ENCODE measurements around the gene VSTM2B.

VSTM2B gene

DNA sequence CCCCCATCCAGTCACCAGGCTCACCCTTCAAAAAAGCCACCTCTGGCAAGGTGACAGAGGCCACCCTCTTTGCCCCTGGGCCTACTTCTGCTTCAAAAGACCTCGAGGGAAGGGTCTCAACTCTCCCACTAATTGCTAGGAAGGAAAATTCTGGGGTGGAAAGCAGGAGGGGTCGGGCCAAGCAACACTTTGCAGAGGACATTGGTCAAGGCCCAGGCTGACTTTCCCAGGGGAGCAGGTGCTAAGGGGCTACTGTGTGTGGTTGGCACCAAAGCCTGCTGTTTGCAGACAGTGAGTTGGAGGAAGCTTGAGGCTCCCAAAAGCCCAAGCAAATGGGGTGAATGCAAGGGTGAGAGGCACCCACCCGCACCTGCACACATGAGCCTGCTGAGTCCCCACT, 28.6 kb upstream of the VSTM2B start:
- no peak for DNase-seq (ENCODE audit: low spot score)

DNA sequence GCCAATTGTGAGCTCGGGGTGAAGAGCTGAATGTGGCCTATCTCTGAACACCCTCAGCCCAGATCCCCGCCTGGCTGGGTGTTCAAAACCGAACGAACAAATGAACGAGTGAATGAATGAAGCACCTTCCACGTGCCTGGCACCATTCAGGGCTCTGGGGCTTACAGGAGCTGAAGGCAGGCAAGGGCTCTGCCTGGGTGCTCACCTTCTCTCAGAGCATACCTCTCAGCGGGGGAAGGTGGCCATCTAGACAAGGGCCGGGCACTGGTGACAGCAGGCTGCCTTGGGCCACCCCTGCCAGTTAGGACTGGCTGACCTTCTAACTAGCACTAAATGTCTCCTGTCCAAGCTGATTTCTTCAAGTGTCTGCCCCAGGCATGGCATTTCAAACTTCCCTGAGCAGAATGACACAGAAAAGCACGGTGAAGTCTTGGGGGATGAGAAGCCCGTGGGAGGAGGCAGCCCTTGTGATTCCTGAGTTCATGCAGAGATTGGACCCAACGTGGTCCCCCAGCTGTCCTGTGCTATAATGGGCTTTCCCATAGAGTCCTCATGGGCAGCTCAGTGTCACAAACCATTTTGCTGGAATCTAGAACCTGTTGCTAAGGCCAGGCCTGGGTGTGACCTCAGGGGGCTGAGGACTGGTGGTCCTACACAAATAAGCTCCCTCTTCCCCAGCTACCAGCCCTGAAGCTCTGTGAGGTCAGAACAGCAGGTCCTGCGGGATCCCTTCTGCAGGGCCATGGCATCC, 27.9 kb upstream of the VSTM2B start:
- DNase-seq (ENCODE audit: low spot score) = no peak

DNA sequence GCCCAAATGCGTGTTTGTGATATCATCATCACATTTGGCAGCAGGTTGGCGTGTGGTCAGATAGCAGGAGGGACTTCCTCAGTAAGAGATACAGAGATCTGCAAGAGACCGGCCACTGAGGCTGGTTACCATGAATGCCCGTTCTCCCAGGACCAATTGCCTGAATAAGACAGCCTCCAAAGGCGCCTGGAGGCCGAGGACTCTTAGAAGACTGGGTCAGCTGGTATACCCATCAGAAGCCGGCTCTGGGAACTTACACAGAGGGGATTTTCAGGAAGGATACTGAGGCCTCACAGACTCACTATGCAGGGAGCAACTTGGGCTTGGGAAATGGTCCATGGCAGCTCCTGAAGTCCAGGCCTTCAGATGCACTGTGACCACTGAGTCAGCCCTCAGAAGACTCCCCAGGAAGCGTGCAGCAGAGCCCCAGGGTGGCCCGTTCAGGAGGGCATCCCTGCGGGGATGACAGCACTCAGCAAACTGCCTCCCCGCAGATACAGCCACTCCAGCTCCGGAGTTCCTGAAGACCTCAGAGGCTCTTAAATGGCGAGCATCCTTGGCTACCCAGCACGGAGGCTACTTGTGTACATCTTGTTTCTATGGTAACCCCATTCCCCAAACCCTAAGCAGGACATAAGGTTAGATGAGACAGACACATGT, 26.4 kb upstream of the VSTM2B start:
- DNase-seq (ENCODE audit: low spot score) = no peak

DNA sequence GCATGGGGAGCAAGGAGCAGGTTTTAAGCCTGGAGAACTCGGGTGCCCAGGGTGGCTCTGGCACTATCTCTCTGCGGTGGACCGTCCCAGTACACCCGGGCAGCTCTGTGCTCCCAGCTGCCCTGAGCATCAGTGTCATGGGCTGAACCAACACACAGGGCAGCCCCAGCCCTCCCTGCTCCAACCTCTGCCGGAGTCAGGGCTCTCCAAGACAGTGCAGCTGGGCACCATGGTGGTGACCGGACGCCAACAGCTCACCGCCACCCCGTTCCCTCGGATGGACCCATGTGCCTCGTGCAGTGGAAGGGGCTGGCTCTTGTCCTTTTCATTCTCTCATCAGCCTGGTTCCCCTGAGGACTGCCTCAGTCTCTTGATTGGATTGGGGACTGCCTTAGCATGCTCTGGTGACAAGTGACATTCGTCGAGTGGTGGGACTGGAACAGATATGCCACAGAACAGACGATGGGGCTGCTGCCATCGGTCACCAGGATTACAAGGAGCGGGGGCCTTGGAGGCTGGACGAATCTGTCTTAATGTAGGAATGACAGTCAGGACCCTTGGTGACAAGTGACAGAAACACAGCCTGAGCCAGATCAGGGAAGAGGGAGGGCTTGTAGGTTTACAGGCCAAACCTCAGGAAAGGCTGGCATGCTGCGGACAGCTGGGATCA, 25.7 kb upstream of the VSTM2B start:
- DNase-seq (ENCODE audit: low spot score) = no peak

DNA sequence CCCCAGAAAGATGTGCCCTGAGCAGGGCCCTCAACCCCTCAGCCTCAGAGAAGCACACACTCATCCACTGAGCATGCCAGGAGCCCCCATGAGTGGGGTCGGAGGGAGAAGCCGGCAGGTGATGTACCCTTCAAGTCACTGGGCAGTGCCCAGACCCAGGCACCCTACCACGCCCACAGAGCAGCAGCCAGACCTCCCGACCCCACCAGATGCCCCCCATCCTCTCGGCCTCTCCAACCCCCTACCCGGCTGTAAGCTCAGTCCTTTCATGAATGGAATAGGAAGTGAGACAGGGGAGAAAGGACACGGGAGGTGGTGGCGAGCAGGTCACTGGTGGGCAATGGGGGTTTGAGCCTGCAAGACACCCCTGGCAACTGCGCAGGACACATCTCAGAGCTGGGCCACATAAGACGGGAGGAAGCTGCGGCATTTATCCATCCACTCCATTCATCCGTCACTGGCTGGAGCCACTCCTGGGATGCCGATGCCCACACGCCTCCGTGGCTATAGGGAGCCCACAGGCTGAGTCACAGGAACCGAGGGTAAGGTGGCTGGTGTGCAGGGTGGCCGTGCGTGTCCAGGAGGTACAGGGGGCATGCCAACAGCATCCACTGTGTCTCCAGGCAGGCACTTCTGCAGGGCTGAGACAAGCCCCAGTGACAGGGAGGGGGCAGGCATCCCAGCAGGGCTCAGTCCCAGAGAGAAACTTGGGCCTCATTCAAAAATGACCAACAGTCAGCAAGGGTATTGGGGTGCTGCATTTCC, 23.8 kb upstream of the VSTM2B start:
- no peak for DNase-seq (ENCODE audit: low spot score)

DNA sequence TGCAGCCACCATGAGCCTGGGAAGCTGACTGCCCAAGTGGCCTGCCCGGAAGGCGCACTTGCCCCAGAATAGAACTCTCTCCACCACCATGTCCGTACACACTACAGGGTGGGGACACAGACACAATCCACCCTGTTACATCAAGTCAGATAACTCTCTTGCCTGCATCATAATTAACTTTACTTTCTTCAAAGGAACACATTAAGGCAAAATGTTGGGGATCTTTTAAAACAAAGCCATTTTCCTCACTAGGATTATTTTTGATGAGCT, 23.3 kb upstream of the VSTM2B start:
- no peak for DNase-seq (ENCODE audit: low spot score)

DNA sequence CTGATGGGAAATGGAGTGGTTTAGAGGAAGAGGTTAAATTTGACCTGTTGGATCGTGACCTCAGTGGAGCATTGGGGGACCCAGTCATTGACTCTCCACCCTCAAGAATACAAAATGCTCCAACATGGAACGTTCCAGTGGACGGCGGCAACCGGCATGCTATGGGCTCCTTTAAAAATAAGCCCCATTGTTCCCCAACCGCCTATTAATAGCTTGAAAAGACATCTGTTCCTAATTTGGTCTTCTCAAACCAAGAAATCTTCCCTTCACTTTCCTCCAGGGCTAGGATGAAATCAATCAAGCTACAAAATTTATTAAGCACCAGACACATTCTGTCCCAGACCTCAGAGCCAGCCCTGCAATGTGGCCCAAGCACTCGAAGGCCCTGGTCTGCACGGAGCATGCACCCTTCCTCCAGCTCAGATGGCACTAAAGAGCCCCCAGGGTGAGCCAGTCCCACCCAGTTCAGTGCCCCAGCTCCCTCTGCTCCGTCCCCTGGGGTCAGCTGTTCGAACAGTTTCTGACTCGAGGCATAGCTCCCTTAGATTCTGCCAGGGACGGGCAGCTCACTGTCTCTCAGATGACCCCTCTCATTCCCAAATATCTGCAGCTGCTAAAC, 22.5 kb upstream of the VSTM2B start:
- DNase-seq (ENCODE audit: low spot score) = no peak

DNA sequence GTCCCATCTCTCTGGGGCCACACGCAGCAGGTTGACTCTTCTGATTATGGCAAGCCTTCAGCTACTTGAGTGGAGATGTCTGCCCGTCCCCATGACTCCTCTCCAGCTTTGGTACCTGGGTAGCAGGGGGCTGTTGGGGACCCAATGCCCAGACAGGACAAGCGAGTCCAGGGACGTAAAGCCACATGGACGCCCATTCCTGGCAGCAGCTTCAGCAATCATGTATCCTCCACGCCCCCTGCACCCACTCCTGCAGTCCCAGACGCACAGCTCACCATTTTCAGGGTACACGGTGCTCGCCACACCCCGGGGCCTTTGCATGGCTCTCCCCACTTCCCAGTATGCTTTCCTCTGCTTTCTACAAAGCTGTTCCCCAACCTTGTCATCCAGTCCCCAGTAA, 22.0 kb upstream of the VSTM2B start:
- no peak for DNase-seq (ENCODE audit: low spot score)

DNA sequence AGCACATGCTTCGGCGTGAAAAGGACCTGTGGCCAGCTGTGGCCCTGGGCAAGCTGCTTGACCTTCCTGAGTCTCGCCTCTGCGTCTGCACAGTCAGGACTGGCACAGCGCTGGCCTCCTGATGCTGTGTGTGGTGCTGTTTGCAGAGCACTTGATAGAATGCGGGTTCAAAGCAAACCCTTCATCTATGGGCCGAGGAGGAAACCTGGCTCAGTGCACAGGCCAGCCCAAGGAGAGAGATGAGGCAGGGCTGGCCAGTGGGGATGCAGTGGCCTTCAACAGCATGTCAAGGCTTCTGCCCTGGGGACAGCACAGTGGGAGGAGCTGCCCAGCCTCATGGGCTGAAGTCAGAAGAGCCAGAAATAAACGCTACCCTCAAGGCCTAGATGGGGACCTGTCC, 21.3 kb upstream of the VSTM2B start:
- no peak for DNase-seq (ENCODE audit: low spot score)

DNA sequence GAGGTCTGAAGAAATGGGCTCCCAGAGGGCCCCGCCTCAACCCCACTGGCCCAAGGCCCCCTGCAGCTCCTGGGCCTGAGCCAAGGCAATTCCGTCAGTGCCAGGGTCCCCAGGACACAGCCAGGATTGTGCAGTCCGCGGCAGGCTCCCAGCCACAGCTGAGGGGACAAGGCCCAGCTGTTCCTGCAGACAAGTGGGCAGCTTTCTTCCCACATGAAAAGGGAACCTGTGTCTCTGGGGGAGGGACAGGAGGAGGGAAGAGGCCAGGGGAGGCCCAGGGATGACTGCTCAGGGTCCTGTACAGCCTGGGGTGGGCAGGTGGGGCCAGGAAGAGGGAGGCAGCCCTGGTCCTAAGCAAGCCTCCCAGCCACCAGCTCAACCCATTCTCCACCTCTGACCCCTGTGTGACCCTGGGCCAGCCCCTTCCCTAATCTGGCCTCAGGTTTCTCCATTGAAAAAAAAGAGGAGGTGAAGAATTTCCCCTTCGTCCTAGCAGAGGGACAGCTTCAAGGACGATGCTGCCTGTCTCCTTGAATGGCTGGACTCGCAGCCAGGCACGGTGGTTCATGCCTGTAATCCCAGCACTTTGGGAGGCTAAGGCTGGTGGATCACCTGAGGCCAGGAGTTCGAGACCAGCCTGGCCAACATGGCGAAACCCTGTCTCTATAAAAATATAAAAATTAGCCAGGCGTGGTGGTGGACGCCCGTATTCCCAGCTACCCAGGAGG, 20.5 kb upstream of the VSTM2B start:
- no peak for DNase-seq (ENCODE audit: low spot score)

DNA sequence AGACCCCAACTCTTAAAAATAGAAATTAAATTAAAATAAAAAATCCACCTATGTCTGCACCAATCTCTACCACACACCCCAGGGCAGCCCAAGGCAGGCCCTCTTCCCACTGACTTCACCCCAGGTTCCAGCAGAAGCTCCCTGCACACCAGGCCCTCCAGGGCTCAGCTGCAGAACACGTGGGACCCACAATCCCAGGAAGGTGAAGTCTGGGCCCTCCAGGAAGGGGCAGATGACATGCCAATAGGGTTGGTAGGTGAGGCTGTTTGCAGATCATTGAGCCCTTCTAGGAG, 19.2 kb upstream of the VSTM2B start:
- DNase-seq (ENCODE audit: low spot score) = no peak

DNA sequence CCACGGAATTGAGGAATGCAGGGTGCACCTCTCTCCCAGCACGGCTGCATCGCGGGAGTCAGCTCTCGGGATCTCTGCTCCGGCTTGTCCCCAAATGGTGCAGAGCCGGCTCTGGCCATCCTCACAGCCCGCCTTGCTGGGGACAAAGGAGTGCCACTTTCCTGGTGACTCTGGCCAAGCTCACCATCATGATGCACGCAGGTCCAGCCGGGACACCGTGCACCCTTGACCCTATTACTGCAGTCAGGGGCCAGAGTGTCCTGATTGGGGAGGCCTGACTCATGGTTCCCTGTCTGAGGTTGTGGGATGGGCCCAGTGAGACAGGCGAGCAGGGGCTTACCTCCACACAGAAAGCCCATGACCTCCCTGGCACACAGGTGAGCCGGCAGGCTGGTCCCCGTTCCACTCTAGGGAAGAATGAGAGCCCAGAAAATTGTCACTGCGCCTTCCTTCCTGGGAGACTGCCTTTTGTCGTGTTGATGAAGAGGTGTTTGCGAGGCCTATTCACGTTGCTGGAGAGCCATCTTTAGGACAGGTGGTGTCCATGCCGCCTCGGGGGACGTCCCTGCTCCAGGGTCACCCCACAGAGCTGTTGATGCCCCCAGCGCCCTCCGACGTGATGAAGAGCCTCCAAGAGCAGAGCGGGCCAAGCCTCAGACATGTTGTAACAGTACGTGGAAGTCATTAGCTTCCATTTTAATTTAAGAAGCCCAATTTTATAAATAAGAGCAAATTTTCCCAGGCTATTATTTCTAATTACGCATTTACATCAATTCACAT, 18.5 kb upstream of the VSTM2B start:
- no peak for DNase-seq (ENCODE audit: low spot score)

DNA sequence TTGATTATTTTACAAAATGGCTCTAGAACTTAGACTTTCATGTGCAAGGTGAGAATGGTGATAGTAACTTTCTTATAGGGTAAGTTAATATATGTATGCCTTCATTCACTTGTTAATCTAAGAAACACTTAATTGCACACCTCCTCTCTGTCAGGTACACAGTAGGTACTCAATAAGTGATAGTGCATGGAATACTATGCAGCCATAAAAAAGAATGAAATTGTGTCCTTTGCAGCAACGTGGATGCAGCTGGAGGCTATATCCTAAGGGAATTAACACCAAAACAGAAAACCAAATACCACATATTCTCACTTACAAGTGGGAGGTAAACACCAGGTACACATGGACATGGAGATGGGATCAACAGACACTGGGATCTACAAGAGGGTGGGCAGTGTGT, 17.6 kb upstream of the VSTM2B start:
- DNase-seq (ENCODE audit: low spot score) = no peak

DNA sequence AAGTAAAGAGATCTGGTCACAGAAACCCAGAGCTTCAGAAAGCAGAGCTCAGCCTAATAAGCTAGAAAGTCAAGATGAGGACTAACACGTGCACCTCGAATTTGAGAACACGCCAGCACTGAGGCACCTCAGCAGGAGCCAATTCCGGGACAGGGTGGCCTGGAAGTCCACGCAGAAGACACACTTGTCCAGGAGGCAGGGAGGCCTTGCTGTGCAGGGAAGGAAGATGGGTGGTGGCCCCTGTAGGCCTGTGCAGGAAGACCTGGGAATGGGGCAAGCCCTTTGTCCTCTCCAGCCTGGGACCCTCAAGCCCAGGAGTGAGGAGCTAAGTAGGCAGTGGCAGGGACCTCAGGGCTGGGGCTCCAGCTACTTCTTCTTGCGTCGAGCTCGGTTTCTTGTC, 16.3 kb upstream of the VSTM2B start:
- DNase-seq (ENCODE audit: low spot score) = no peak

DNA sequence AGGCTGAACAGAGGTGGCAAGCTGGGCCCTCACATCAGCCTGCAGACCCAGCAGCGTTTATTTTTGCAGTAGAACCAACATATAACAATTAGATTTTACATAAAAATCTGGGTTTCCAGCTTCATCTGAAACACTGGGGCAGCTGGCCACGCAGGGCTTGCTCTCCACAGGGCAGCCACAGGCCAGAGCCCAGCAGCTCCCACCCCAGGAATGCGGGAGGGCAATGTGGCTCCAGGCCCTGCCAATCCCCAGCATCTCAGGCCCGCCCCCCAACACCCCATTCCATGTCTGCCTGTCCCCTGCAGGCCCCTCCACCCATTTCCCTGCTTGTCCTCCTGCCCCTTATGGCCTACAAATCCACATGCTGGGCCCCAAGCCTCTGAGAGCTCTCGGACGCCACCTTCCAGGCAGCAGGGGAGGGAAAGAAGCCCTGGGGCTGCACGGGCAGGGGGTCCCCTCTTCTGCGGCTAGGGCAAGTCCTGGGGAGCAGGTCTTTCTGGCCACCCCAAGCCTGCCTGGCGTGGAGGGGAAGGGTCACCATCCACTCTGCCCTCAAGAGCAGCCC, 15.0 kb upstream of the VSTM2B start:
- no peak for DNase-seq (ENCODE audit: low spot score)

DNA sequence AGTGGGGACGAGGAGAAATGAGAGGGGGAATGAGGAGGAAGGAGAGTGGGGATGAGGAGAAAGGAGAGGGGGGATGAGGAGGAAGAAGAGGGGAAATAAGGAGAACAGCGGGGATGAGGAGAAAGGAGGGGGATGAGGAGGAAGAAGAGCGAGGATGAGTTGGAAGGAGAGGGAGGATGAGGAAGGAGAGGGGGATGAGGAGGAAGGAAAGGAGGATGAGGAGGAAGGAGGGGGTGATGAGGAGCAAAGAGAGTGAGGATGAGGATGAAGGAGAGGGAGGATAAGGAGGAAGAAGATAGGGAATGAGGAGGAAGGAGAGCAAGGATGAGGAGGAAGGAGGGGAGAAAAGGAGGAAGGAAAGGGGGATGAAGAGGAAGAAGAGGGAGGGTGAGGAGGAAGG, 14.0 kb upstream of the VSTM2B start:
- no peak for DNase-seq (ENCODE audit: low spot score)

DNA sequence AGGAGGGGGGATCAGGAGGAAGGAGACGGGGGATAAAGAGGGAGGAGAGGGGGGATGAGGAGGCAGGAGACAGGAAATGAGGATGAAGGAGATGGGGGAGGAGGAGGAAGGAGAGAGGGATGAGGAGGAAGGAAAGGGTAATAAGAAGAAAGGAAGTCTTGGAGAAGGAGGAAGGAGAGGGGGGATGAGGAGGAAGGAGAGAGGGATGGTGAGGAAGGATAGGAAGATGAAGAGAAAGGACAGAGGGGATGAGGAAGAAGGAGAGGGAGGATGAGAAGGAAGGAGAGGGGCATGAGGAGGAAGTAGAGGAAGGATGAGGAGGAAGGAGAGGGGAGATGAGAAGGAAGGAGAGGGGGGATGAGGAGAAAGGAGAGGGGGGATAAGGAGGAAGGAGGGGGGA, 13.0 kb upstream of the VSTM2B start:
- DNase-seq (ENCODE audit: low spot score) = no peak

DNA sequence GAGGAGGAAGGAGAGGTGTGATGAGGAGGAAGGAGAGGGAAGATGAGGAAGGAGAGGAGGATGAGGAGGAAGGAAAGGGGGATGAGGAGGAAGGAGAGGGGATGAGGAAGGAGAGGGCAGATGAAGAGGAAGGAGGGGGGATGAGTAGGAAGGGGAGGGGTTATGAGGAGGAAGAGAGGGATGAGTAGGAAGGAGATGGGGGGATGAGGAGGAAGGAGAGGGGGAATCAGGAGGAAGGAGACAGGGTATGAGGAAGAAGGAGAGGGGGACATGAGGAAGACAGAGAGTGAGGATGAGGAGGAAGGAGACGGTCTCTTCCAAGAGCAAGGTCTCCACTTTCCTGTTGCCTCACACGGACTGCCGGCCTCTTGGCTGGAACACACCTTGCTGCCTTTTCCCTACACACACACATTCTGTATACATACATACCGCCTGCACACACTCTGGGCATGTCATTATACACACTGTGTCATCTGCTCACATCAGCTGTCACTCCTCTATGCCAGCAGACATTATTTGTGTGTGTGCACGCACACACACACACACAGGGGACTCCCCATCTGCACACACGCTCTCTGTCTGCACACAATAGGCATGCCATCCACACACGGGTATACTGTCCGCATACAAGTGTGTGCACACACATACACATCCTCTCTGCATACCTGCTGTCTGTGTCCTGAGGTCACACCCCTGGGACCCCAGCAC, 11.1 kb upstream of the VSTM2B start:
- no peak for DNase-seq (ENCODE audit: low spot score)

DNA sequence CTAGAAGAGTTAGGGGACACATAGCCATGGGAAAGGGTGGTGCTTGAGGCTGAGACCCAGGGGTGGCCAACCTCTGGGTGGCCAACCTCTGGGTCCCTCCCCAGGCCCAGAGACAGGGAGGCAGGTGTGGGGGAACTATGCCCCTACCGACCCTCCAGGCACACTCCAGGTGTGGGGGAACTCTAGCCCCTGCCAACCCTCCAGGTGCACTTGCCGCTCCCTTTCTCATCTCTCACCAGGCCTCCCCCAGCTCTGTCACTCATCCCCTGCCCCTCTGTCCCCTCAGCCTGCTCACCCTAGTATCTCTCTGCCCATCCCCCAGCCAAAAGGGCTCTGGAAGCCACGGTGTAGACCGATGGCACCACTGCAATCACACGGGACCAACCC, 10.6 kb upstream of the VSTM2B start:
- no peak for DNase-seq (ENCODE audit: low spot score)

DNA sequence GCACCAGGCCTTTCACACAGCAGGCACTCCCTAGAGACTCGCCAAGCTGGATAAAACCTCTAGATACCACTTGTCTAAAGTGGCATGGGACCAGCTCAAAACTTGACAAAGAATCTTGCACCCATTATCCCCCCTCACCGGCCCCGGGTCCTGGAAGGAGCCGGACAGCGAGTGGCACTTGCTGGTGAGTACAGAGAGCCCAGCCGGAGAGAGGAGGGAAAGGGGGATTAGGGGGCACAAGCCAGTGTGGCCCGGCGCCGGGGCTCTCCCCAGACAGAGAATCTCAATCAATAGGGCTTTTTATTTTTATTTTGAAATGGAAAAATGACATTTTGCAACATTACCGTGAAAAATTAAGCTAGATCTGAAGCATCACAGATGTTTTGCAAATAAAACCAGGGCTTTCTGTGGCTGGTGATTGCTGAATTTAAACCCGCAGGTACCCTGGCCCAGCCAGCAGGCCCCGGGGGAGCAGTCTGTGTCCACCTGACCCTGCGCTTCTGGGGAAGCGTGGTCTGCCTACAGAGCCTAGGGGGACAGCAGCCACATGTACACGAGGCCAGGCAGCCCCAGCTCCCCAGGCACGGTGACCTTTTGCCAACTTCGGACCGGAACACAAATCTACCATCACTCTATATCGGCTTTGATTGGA, 10.0 kb upstream of the VSTM2B start:
- no peak for DNase-seq (ENCODE audit: low spot score)
